SK-MEL-5 (cell line): ENCODE results near the gene TOPBP1. TPM values are rescaled to one million over a fixed set of nuclear protein-coding genes. Genes with fewer than 3 reads are reported as not detected.

ENCODE experiments used
- DNase-seq: peaks from one replicate; pipeline ENCODE4 v3.0.0-alpha.2; 2016; ENCODE audit warnings: low read depth, low spot score
- in situ Hi-C: cut with HindIII; loops from 2 replicates; pipeline ENCODE4 v1.10.0; 2016; ENCODE audit warnings: low sequenced_read_pairs, high pct_unique_total_duplicates, low pct_unique_long_range_greater_than_20kb
- total RNA-seq: library from RNA; depleted of rRNA; stranded (reverse); fragments of >200 nt; shearing (Covaris generic); gene quantifications from 2 replicates; pipeline ENCODE4 v1.2.3, GENCODE V29; 2014

TOPBP1 gene
- total RNA-seq, 1 experiment from 2014 or later = 66.9 TPM

- in situ Hi-C loops = no loop called here
- no peak for DNase-seq
These were observed 72.8 kb downstream of the TOPBP1 start for GRCh38 chr3:133588784-133589465.

- no peak for DNase-seq
- in situ Hi-C loops = no loop called here
These were observed 73.7 kb downstream of the TOPBP1 start for GRCh38 chr3:133588035-133588434.

- DNase-seq = no peak
- in situ Hi-C loops = no loop called here
These were observed 78.3 kb downstream of the TOPBP1 start for GRCh38 chr3:133583396-133583795.

GRCh38 chr3:133578548-133579191, 83.1 kb downstream of the TOPBP1 start:
- in situ Hi-C loops = no loop called here
- peak; percentile 70 for DNase-seq

- in situ Hi-C loops = no loop called here
- no peak for DNase-seq
These were observed 85.6 kb downstream of the TOPBP1 start for GRCh38 chr3:133576169-133576568.

- in situ Hi-C loops = no loop called here
- no peak for DNase-seq
These were observed 86.7 kb downstream of the TOPBP1 start for GRCh38 chr3:133575086-133575485.

GRCh38 chr3:133574260-133574881, 87.4 kb downstream of the TOPBP1 start:
- peak; percentile 52 for DNase-seq

GRCh38 chr3:133573629-133574194, 88.0 kb downstream of the TOPBP1 start, which contains the start of gene CDV3:
Gene CDV3 (plus strand): TSS chr3:133573686. CDS start chr3:133574045, 359 bp downstream.
- in situ Hi-C loops = no loop called here
- no peak for DNase-seq

More at GRCh38 chr3:133574260-133574881, 87.4 kb downstream of the TOPBP1 start:
- in situ Hi-C loops = no loop called here

- in situ Hi-C loops = no loop called here
- peak; percentile 100 for DNase-seq
These were observed 88.6 kb downstream of the TOPBP1 start for GRCh38 chr3:133573054-133573628.

GRCh38 chr3:133572158-133573053, 89.3 kb downstream of the TOPBP1 start:
- in situ Hi-C loops = no loop called here
- DNase-seq = no peak

- in situ Hi-C loops = no loop called here
- DNase-seq = no peak
These were observed 90.8 kb downstream of the TOPBP1 start for GRCh38 chr3:133570937-133571320.

- in situ Hi-C loops = no loop called here
- no peak for DNase-seq
These were observed 91.4 kb downstream of the TOPBP1 start for GRCh38 chr3:133570139-133570936.

- in situ Hi-C loops = no loop called here
- no peak for DNase-seq
These were observed 93.3 kb downstream of the TOPBP1 start for GRCh38 chr3:133568294-133569014.

- DNase-seq = no peak
- in situ Hi-C loops = no loop called here
These were observed 97.9 kb downstream of the TOPBP1 start for GRCh38 chr3:133563816-133564215.

GRCh38 chr3:133563186-133563591, 98.6 kb downstream of the TOPBP1 start:
- in situ Hi-C loops = no loop called here
- DNase-seq = no peak

- DNase-seq = no peak
- in situ Hi-C loops = no loop called here
These were observed 99.4 kb downstream of the TOPBP1 start for GRCh38 chr3:133562376-133562775.
